Natural killer cell (primary cell): ENCODE measurements around the gene LCA5. TPM values are rescaled to one million over a fixed set of nuclear protein-coding genes. Genes with fewer than 3 reads are reported as not detected.

ENCODE experiments used
- ATAC-seq, 3 donors: fragments of 150-1000 bp in 2 of 3; fragments of 200-7000 bp in 1 of 3; cut with Tn5 transposase; 1 replicate in 1 of 3; 2 replicates in 2 of 3; pipeline ENCODE4 v1.10.0; 2021; ENCODE audit warnings: mild to moderate bottlenecking in 2 of 3, moderate library complexity in 2 of 3
- DNase-seq, 2 donors: peaks; one replicate each; pipeline versions ENCODE4 v3.0.0 to v3.0.0-alpha.2; 2013 to 2021; ENCODE audit warnings: mixed read lengths in 1 of 2
- H3K27ac ChIP-seq: one replicate; pipeline ENCODE4 v1.5.1; 2013; ENCODE audit warnings: mild to moderate bottlenecking, low read length
- H3K27me3 ChIP-seq: one replicate; pipeline ENCODE4 v1.6.1; 2013; ENCODE audit warnings: low read length; ENCODE audit not compliant: control insufficient read depth, insufficient read depth
- H3K36me3 ChIP-seq: one replicate; pipeline ENCODE4 v1.6.1; 2013; ENCODE audit warnings: low read length; ENCODE audit not compliant: control insufficient read depth, insufficient read depth
- H3K4me1 ChIP-seq: one replicate; pipeline ENCODE4 v1.6.1; 2013; ENCODE audit warnings: low read length; ENCODE audit not compliant: control insufficient read depth, insufficient read depth
- H3K4me3 ChIP-seq: one replicate; pipeline ENCODE4 v1.5.1; 2013; ENCODE audit warnings: low read length
- H3K9me3 ChIP-seq: one replicate; pipeline ENCODE4 v1.6.1; 2013; ENCODE audit warnings: low read length; ENCODE audit not compliant: control insufficient read depth, insufficient read depth
- H3K27ac Mint-ChIP-seq, 2 donors: one replicate each; pipeline ENCODE4 v1.8.0; 2022; ENCODE audit warnings: mild to moderate bottlenecking in 2 of 2, mixed read lengths in 2 of 2, moderate library complexity in 1 of 2
- H3K27me3 Mint-ChIP-seq, 2 donors: one replicate each; pipeline ENCODE4 v1.8.0; 2022; ENCODE audit warnings: low read depth in 2 of 2, mixed read lengths in 2 of 2
- H3K36me3 Mint-ChIP-seq: one replicate; pipeline ENCODE4 v1.8.0; 2022; ENCODE audit warnings: mixed read lengths
- H3K4me1 Mint-ChIP-seq, 2 donors: one replicate each; pipeline ENCODE4 v1.8.0; 2022; ENCODE audit warnings: mixed read lengths in 2 of 2
- H3K4me3 Mint-ChIP-seq: one replicate; pipeline ENCODE4 v1.8.0; 2022; ENCODE audit warnings: mild to moderate bottlenecking, moderate library complexity, mixed read lengths
- H3K9me3 Mint-ChIP-seq, 2 donors: one replicate each; pipeline ENCODE4 v1.8.0; 2022; ENCODE audit warnings: mixed read lengths in 2 of 2
- WGBS: methylation state at CpG from one replicate; pipeline ENCODE4 v1.1.7; 2013; ENCODE audit warnings: missing lambda C conversion rate; ENCODE audit not compliant: insufficient coverage; 5-methylcytosine and 5-hydroxymethylcytosine counted together
- intact Hi-C: fragments of 100-400 bp; cut with micrococcal nuclease; formaldehyde crosslinking; loops from one replicate; pipeline ENCODE4 v1.14.2; 2022
- total RNA-seq, 4 donors: library from RNA; stranded (reverse); fragments of 120-200 nt in 1 of 4; gene quantifications; one replicate each; pipeline versions ENCODE4 v1.2.3 to v1.2.4, GENCODE V29; 2013 to 2022
- TF ChIP-seq, protein P1 (sequence below): fragments of 200-600 bp; IDR thresholded peaks from one replicate; pipeline ENCODE4 v1.8.0; 2022; ENCODE audit warnings: antibody characterized with exemption

Gene LCA5
- total RNA-seq, 3 donors from 2014 or later (not counting 1 experiment from before 2014, with no cell fraction given) = 0.07 TPM; not detected in 2

DNA sequence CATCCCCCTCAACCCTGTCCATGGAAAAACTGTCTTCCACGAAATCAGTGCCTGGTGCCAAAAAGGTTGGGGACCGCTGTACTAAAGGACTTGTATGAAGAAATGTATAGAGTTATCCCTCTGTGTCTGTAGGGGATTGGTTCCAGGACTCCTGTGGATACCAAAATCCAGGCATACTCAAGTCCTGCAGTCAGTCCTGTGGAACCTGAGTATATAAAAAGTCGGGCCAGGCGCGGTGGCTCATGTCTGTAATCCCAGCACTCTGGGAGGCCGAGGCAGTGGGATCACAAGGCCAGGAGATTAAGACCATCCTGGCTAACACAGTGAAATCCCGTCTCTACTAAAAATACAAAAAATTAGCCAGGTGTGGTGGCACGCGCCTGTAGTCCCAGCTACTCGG lies 42.0 kb downstream of the LCA5 start:
- intact Hi-C loops = no loop called here
- H3K27me3 Mint-ChIP-seq = no peaks in the 10 kb centered on the region
- no peaks in the 10 kb centered on the region for H3K36me3 Mint-ChIP-seq
- ATAC-seq = no peak
- DNase-seq = no peak
- Histone ChIP-seq H3K4me3 (no peak overlapping the region), H3K9me3 (no peaks in the 10 kb centered on the region), H3K4me1 (no peaks in the 10 kb centered on the region), H3K36me3 (no peaks in the 10 kb centered on the region), H3K27ac (no peak overlapping the region), H3K27me3 (no peaks in the 10 kb centered on the region)
- H3K27ac Mint-ChIP-seq = no peak overlapping the region
- WGBS = 91% methylated on average over 9 of the region's 10 CpGs
- TF ChIP-seq, protein P1, sequence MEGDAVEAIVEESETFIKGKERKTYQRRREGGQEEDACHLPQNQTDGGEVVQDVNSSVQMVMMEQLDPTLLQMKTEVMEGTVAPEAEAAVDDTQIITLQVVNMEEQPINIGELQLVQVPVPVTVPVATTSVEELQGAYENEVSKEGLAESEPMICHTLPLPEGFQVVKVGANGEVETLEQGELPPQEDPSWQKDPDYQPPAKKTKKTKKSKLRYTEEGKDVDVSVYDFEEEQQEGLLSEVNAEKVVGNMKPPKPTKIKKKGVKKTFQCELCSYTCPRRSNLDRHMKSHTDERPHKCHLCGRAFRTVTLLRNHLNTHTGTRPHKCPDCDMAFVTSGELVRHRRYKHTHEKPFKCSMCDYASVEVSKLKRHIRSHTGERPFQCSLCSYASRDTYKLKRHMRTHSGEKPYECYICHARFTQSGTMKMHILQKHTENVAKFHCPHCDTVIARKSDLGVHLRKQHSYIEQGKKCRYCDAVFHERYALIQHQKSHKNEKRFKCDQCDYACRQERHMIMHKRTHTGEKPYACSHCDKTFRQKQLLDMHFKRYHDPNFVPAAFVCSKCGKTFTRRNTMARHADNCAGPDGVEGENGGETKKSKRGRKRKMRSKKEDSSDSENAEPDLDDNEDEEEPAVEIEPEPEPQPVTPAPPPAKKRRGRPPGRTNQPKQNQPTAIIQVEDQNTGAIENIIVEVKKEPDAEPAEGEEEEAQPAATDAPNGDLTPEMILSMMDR = no peak
- no peak overlapping the region for H3K4me3 Mint-ChIP-seq
- H3K9me3 Mint-ChIP-seq = peaks cover 2 to 3% of the 10 kb centered on the region in 2 donors
- no peaks in the 10 kb centered on the region for H3K4me1 Mint-ChIP-seq

DNA sequence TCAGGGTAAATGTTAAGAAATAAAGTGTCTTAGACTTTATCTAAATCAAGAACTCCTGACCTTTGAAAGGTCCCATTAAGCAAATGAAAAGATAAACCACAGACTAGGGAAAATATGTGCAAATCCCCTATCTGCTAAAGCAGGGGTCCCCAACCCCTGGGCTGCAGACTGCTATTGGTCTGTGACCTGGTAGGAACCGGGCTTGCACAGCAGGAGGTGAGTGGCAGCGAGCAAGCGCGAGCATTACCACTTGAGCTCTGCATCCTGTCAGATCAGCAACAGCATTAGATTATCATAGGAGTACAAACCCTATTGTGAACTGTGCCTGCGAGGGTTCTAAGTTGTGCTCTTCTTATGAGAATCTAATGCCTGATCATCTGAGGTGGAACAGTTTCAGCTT lies 42.4 kb downstream of the LCA5 start:
- WGBS = 93% methylated on average over 5 of the region's 5 CpGs
- Mint-ChIP-seq H3K9me3 (peaks cover 2 to 3% of the 10 kb centered on the region in 2 donors), H3K27me3 (no peaks in the 10 kb centered on the region), H3K36me3 (no peaks in the 10 kb centered on the region), H3K4me1 (no peaks in the 10 kb centered on the region), H3K27ac (no peak overlapping the region), H3K4me3 (no peak overlapping the region)
- H3K4me1 ChIP-seq = no peaks in the 10 kb centered on the region
- TF ChIP-seq, protein P1 = no peak
- no peaks in the 10 kb centered on the region for H3K27me3 ChIP-seq
- intact Hi-C loops = no loop called here
- ATAC-seq (no peak), DNase-seq (no peak)
- H3K36me3 ChIP-seq = no peaks in the 10 kb centered on the region
- no peak overlapping the region for H3K4me3 ChIP-seq
- H3K9me3 ChIP-seq = no peaks in the 10 kb centered on the region
- no peak overlapping the region for H3K27ac ChIP-seq

DNA sequence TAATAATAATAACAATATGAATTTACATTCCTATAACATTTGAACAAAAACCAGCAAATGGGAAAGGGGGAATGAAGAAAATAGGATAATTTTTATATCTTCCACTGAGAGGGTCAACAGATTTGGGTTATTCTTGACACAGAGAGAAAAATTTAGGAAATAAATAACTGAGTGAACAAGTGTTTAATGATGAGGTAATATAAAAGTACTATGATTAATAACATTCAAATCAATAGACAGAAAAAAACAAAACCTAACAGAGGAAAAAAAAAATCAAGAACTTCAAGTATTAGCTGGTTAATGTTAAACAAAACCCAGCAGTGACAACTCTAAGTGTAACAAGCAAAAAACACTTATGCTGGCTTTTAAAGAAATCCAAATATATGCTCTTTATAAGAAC lies 66.5 kb downstream of the LCA5 start:
- Histone ChIP-seq H3K27me3 (peaks cover 2% of the 10 kb centered on the region), H3K36me3 (no peaks in the 10 kb centered on the region), H3K9me3 (no peaks in the 10 kb centered on the region), H3K4me3 (no peak overlapping the region), H3K27ac (no peak overlapping the region), H3K4me1 (no peaks in the 10 kb centered on the region)
- Mint-ChIP-seq H3K9me3 (peaks cover 0 to 2% of the 10 kb centered on the region in 2 donors), H3K4me3 (no peak overlapping the region), H3K27me3 (no peaks in the 10 kb centered on the region), H3K4me1 (no peaks in the 10 kb centered on the region), H3K36me3 (no peaks in the 10 kb centered on the region), H3K27ac (no peak overlapping the region)
- TF ChIP-seq, protein P1 = no peak
- no peak for ATAC-seq
- no peak for DNase-seq
- intact Hi-C loops = no loop called here
